OCI-LY1 (cell line): ENCODE data around the gene DOCK3.

Experiments used
- H2AFZ ChIP-seq: fragments of 200-600 bp; sonication (generic), shearing (Covaris generic); 2 replicates; pipeline ENCODE4 v1.6.0; 2014; ENCODE audit warnings: antibody characterized with exemption, mild to moderate bottlenecking, low read length
- H3F3A ChIP-seq: fragments of 200-600 bp; sonication (generic), shearing (Covaris generic); 2 replicates; pipeline ENCODE4 v1.6.0; 2014; ENCODE audit warnings: mild to moderate bottlenecking, antibody characterized with exemption, low read length, moderate library complexity; ENCODE audit not compliant: insufficient read depth
- H3K27ac ChIP-seq: fragments of 200-600 bp; sonication (generic); 2 replicates; pipeline ENCODE4 v1.5.1; 2014; ENCODE audit warnings: low read length, mixed run types, mild to moderate bottlenecking, low read depth; ENCODE audit not compliant: poor library complexity, severe bottlenecking
- H3K27me3 ChIP-seq: fragments of 200-600 bp; sonication (generic); 2 replicates; pipeline ENCODE4 v1.6.0; 2014; ENCODE audit warnings: antibody characterized with exemption, mild to moderate bottlenecking, low read length, moderate library complexity; ENCODE audit not compliant: insufficient read depth
- H3K36me3 ChIP-seq: fragments of 200-600 bp; sonication (generic); 2 replicates; pipeline ENCODE4 v1.6.1; 2014; ENCODE audit warnings: mild to moderate bottlenecking, antibody characterized with exemption, low read length, moderate library complexity, mixed read lengths; ENCODE audit not compliant: insufficient read depth
- H3K4me1 ChIP-seq: fragments of 200-600 bp; sonication (generic); 2 replicates; pipeline ENCODE4 v1.5.1; 2014; ENCODE audit warnings: mild to moderate bottlenecking, low read length, moderate library complexity; ENCODE audit not compliant: insufficient read depth, severe bottlenecking
- H3K4me2 ChIP-seq: fragments of 200-600 bp; sonication (generic), shearing (Covaris generic); 2 replicates; pipeline ENCODE4 v1.6.1; 2014; ENCODE audit warnings: low read length
- H3K4me3 ChIP-seq: fragments of 200-600 bp; sonication (generic); 2 replicates; pipeline ENCODE4 v1.5.1; 2014; ENCODE audit warnings: low read length, low read depth, mild to moderate bottlenecking, mixed read lengths; ENCODE audit not compliant: poor library complexity, severe bottlenecking
- H3K79me2 ChIP-seq: fragments of 200-600 bp; shearing (Covaris generic); 2 replicates; pipeline ENCODE4 v1.6.1; 2016; ENCODE audit warnings: mixed run types, low read length, mixed read lengths; ENCODE audit not compliant: insufficient read depth
- H3K9ac ChIP-seq: fragments of 200-600 bp; sonication (generic), shearing (Covaris generic); 2 replicates; pipeline ENCODE4 v1.6.1; 2014; ENCODE audit warnings: mild to moderate bottlenecking, low read length, mixed read lengths
- H3K9me2 ChIP-seq: fragments of 200-600 bp; sonication (generic), shearing (Covaris generic); 2 replicates; pipeline ENCODE4 v1.6.1; 2014; ENCODE audit warnings: low read depth, mild to moderate bottlenecking, low read length, mixed read lengths
- H3K9me3 ChIP-seq: fragments of 200-600 bp; shearing (Covaris generic); 2 replicates; pipeline ENCODE4 v1.6.1; 2014; ENCODE audit warnings: low read length, mixed read lengths
- H4K20me1 ChIP-seq: fragments of 200-600 bp; sonication (generic), shearing (Covaris generic); 2 replicates; pipeline ENCODE4 v1.6.0; 2016; ENCODE audit warnings: mild to moderate bottlenecking, low read length; ENCODE audit not compliant: insufficient read depth
- EZH2 ChIP-seq: fragments of 200-600 bp; sonication (generic), shearing (Covaris generic); IDR thresholded peaks from 2 replicates; pipeline ENCODE4 v1.8.0; 2017; ENCODE audit warnings: borderline replicate concordance, mixed run types, mild to moderate bottlenecking, antibody characterized with exemption, low read length, moderate library complexity, mixed read lengths
- TF ChIP-seq, protein P1 (sequence below): fragments of 200-600 bp; sonication (generic), shearing (Covaris generic); IDR thresholded peaks from 2 replicates; pipeline ENCODE4 v1.5.1; 2017; ENCODE audit warnings: mild to moderate bottlenecking, antibody characterized with exemption, low read length, moderate library complexity, mixed read lengths

DOCK3 gene

DNA sequence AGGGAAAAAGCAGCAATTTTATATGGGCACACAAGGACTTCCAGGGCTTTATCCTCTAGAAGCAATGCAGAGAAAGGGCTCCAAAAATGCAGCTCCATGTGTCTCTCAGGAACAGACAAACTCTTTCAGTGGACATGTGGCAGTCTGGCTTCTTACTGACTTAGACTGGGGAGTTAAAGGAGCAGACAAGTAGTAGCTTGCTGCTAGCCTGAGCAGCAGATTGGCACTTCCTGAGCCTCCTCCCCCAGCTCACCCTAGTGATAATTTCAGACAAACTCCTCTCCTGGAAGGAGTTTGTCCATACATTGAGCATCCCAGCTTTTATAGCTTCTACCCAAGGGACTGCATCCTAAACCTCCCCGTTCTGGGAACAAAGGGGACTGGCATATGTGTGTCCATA is 608.7 kb downstream of the DOCK3 start:
- no peak overlapping the region for H3K9ac ChIP-seq
- no peak overlapping the region for H3K4me3 ChIP-seq
- TF ChIP-seq, protein P1, sequence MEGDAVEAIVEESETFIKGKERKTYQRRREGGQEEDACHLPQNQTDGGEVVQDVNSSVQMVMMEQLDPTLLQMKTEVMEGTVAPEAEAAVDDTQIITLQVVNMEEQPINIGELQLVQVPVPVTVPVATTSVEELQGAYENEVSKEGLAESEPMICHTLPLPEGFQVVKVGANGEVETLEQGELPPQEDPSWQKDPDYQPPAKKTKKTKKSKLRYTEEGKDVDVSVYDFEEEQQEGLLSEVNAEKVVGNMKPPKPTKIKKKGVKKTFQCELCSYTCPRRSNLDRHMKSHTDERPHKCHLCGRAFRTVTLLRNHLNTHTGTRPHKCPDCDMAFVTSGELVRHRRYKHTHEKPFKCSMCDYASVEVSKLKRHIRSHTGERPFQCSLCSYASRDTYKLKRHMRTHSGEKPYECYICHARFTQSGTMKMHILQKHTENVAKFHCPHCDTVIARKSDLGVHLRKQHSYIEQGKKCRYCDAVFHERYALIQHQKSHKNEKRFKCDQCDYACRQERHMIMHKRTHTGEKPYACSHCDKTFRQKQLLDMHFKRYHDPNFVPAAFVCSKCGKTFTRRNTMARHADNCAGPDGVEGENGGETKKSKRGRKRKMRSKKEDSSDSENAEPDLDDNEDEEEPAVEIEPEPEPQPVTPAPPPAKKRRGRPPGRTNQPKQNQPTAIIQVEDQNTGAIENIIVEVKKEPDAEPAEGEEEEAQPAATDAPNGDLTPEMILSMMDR, result no peak
- TF ChIP-seq EZH2, result no peak
- no peaks in the 10 kb centered on the region for H3K36me3 ChIP-seq
- 0 out of 2 replicates have a peak, but pooled peaks cover 3% of the 10 kb centered on the region for H3K27me3 ChIP-seq
- no peaks in the 10 kb centered on the region for H3K4me1 ChIP-seq
- H3K27ac ChIP-seq, result no peak overlapping the region
- H3F3A ChIP-seq, result no peaks in the 10 kb centered on the region
- no peaks in the 10 kb centered on the region for H3K9me2 ChIP-seq
- no peak overlapping the region for H3K4me2 ChIP-seq
- peaks cover 3% of the 10 kb centered on the region; the same call in 1 of the 2 replicates for H3K9me3 ChIP-seq
- no peaks in the 10 kb centered on the region for H3K79me2 ChIP-seq
- no peak overlapping the region for H2AFZ ChIP-seq
- no peaks in the 10 kb centered on the region for H4K20me1 ChIP-seq

DNA sequence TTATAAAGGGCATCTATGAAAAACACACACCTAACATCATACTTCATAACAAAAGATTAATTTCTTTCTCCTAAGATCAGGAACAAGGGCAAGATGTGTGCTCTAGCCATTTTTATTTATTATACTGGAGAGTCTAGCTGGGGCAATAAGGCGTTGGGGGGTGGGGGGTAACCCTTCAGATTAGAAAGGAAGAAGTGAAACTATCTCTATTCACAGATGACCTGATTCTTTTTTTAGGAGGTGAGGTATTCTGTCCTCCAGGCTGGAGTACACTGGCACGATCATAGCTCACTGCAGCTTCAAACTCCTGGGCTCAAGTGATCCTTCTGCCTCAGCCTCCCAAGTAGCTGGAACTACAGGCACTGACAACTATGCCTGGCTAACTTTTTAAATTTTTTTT is 620.9 kb downstream of the DOCK3 start:
- Histone ChIP-seq H3K36me3 (no peaks in the 10 kb centered on the region), H3K79me2 (no peaks in the 10 kb centered on the region), H3K4me3 (no peak overlapping the region), H2AFZ (no peak overlapping the region), H3K4me1 (no peaks in the 10 kb centered on the region), H3K4me2 (no peak overlapping the region), H4K20me1 (no peaks in the 10 kb centered on the region), H3K9me3 (no peaks in the 10 kb centered on the region), H3K27ac (no peak overlapping the region), H3F3A (no peaks in the 10 kb centered on the region), H3K9me2 (no peaks in the 10 kb centered on the region), H3K9ac (no peak overlapping the region), H3K27me3 (no peaks in the 10 kb centered on the region)
- no peak for TF ChIP-seq EZH2
- TF ChIP-seq, protein P1, result no peak

DNA sequence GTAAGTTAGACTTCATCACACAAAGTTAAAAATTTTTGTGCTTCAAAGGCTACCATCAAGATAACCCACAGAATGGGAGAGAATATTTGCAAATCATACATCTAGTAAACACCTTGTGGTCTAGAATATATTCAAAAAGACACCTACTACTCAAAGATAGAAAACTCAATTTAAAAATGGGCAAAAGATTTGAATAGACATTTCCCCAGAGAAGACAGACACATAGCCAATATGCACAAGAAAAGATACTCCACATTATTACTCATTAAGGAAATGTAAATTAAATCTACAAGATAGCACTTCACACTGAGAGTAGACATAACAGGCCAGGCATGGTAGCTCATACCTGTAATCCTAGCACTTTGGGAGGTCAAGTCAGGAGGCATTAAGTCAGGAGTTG is 622.6 kb downstream of the DOCK3 start:
- no peaks in the 10 kb centered on the region for H4K20me1 ChIP-seq
- H3K27ac ChIP-seq, result no peak overlapping the region
- no peak for TF ChIP-seq EZH2
- TF ChIP-seq, protein P1, result no peak
- no peak overlapping the region for H3K4me2 ChIP-seq
- no peaks in the 10 kb centered on the region for H3K36me3 ChIP-seq
- H3K9me2 ChIP-seq, result no peaks in the 10 kb centered on the region
- no peaks in the 10 kb centered on the region for H3K4me1 ChIP-seq
- H3K27me3 ChIP-seq, result no peaks in the 10 kb centered on the region
- H2AFZ ChIP-seq, result no peak overlapping the region
- no peak overlapping the region for H3K4me3 ChIP-seq
- H3K9me3 ChIP-seq, result no peaks in the 10 kb centered on the region
- no peaks in the 10 kb centered on the region for H3K79me2 ChIP-seq
- no peaks in the 10 kb centered on the region for H3F3A ChIP-seq
- H3K9ac ChIP-seq, result no peak overlapping the region
